NB4 (cell line): Measurements from ENCODE around the gene SATB2.

Experiments
- DNase-seq: peaks from one replicate; pipeline ENCODE4 v3.0.0; 2010; ENCODE audit warnings: low read depth
- H3K4me3 ChIP-seq: one replicate; pipeline ENCODE4 v1.5.1; 2011; ENCODE audit warnings: mild to moderate bottlenecking, low read depth, low read length, moderate library complexity
- MYC ChIP-seq: IDR thresholded peaks from 2 replicates; pipeline ENCODE4 v1.6.1; 2011; ENCODE audit warnings: low read depth, low read length
- POLR2A ChIP-seq: IDR thresholded peaks from 2 replicates; pipeline ENCODE4 v1.6.1; 2011; ENCODE audit warnings: mild to moderate bottlenecking; ENCODE audit not compliant: insufficient read length; ENCODE audit errors: extremely low read depth
- TF ChIP-seq, protein P1 (sequence below): IDR thresholded peaks from one replicate; pipeline ENCODE4 v1.5.1; 2012; ENCODE audit warnings: low read depth, low read length
- TF ChIP-seq, protein P2 (sequence below): IDR thresholded peaks from 2 replicates; pipeline ENCODE4 v1.6.1; 2011; ENCODE audit warnings: low read depth, low read length

Gene SATB2

DNA sequence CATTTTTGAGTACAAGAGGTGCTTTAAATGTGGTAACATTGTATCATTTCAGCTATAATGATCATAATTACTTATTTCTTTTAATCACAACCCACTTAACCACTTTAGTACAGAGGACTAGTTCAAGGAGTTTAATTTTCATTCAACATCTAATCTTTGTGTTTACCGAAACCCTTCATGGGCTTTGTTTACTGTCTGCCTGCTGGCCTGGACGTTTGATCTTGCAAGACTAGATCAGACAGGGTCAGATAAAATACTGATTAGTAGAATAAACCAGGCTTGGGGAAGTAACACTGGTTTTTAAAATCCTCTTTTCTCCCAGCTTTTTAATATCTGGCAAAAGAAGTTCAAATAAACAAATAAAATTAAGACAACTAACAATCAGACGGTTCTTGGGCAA is 93.6 kb downstream of the SATB2 start:
- TF ChIP-seq MYC (no peak), POLR2A (no peak)
- TF ChIP-seq, protein P1, sequence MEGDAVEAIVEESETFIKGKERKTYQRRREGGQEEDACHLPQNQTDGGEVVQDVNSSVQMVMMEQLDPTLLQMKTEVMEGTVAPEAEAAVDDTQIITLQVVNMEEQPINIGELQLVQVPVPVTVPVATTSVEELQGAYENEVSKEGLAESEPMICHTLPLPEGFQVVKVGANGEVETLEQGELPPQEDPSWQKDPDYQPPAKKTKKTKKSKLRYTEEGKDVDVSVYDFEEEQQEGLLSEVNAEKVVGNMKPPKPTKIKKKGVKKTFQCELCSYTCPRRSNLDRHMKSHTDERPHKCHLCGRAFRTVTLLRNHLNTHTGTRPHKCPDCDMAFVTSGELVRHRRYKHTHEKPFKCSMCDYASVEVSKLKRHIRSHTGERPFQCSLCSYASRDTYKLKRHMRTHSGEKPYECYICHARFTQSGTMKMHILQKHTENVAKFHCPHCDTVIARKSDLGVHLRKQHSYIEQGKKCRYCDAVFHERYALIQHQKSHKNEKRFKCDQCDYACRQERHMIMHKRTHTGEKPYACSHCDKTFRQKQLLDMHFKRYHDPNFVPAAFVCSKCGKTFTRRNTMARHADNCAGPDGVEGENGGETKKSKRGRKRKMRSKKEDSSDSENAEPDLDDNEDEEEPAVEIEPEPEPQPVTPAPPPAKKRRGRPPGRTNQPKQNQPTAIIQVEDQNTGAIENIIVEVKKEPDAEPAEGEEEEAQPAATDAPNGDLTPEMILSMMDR: no peak
- TF ChIP-seq, protein P2, sequence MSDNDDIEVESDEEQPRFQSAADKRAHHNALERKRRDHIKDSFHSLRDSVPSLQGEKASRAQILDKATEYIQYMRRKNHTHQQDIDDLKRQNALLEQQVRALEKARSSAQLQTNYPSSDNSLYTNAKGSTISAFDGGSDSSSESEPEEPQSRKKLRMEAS: no peak
- no peak for DNase-seq
- H3K4me3 ChIP-seq: no peak overlapping the region

DNA sequence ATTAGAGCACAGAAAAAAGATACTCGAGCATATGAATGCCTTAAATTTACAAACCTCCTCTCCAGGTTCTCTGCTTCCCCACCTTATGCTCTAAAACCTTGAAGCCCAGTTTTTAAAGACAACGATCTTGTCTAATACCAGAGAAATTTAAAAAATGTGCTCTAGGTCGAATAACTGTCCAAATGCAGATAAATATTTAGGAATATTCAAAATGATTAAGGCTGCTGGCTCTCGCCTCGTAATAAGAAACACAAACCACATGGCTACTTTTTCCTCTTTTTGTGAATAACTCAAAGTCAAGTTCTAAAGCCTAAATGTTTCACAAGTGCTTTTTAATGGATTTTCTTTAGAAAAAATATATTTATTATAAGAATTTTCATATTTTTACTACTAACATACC is 101.3 kb downstream of the SATB2 start:
- no peak for DNase-seq
- no peak overlapping the region for H3K4me3 ChIP-seq
- TF ChIP-seq, protein P2: no peak
- TF ChIP-seq, protein P1: no peak
- TF ChIP-seq POLR2A (no peak), MYC (no peak)

GRCh38 chr2:199348871-199349270 is 108.9 kb downstream of the SATB2 start:
- DNase-seq: no peak
- TF ChIP-seq, protein P1: no peak
- no peak for TF ChIP-seq MYC
- TF ChIP-seq POLR2A: no peak
- TF ChIP-seq, protein P2: no peak
- H3K4me3 ChIP-seq: no peak overlapping the region

DNA sequence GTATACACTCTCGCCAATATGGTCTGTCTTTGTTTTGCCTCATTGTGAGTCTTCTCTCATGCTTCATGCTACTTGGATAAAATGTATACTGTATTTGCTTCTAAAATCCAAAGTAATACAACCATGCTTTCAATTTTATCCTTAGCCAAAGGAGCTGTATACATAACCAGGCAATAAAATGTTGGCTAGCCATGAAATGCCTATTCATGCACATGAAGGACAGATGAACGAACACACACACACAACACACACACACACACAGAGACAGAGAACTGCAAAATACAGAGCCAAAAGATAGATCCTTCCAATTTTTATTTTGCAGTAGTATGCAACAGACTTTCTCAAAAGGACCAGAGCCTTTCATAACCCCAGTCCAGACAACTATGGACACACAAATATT is 113.7 kb downstream of the SATB2 start:
- TF ChIP-seq MYC (no peak), POLR2A (no peak)
- TF ChIP-seq, protein P1: no peak
- TF ChIP-seq, protein P2: no peak
- H3K4me3 ChIP-seq: no peak overlapping the region
- DNase-seq: no peak

GRCh38 chr2:199342334-199342733 is 115.4 kb downstream of the SATB2 start:
- TF ChIP-seq, protein P2: no peak
- TF ChIP-seq, protein P1: no peak
- TF ChIP-seq MYC: no peak
- TF ChIP-seq POLR2A: no peak
- H3K4me3 ChIP-seq: no peak overlapping the region
- DNase-seq: no peak

- H3K4me3 ChIP-seq: no peak overlapping the region
- TF ChIP-seq MYC: no peak
- TF ChIP-seq POLR2A: no peak
- TF ChIP-seq, protein P1: no peak
- TF ChIP-seq, protein P2: no peak
- DNase-seq: no peak
Observed at GRCh38 chr2:199341123-199341522, 116.6 kb downstream of the SATB2 start.
